Stimulated activated CD8-positive, alpha-beta memory T cell treated with anti-CD3 and anti-CD28 coated beads, Interleukin-7, amount 100 ng/mL, for 1 hour (primary cell): ENCODE results near the gene LHFPL2.

Experiments
- DNase-seq, 2 donors: peaks; one replicate each; pipeline ENCODE4 v3.0.0-alpha.2; 2020; ENCODE audit warnings: low read depth in 2 of 2

The LHFPL2 gene

GRCh38 chr5:78618303-78618702 is 30.3 kb downstream of the LHFPL2 start:
- DNase-seq = no peak

- no peak for DNase-seq
Measured at GRCh38 chr5:78615697-78616096, 32.9 kb downstream of the LHFPL2 start.

DNA sequence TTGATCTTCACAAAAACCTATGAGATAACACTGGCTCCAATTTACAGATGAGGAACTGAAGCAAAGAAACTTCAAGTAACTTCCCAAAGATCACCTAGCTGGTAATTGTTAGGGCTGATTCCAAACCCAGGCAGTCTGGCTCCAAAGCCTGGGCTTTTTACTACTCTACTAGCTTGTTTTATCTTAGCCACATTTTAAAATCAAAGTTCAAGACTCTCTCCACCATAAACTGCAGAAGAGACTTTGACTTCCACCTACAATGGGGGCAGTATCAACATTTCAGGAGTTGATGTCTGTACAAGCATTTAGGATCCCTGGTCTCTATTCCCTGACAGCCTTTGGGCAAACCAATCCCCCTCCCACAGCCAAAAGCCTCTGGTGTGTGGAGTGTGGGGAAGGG is 33.8 kb downstream of the LHFPL2 start:
- DNase-seq = no peak

DNA sequence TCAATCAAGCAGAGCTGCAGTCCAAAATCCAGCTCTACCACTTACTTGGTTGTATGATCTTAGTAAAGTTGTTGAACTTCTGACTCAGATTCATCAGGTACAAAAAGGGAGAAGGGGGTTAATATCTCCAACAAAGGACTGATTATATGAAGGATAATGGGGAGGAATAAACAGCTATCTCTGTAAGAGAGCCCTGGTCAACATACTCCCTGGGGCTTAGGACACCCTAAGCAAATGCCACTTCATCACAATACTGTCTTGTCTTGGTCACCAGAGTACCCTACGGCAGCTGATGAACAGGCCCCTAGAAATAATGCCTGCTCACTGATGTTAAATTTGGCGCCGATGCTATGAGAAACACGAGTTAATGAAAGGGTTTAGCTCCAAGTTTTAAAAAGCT is 34.8 kb downstream of the LHFPL2 start:
- no peak for DNase-seq

DNA sequence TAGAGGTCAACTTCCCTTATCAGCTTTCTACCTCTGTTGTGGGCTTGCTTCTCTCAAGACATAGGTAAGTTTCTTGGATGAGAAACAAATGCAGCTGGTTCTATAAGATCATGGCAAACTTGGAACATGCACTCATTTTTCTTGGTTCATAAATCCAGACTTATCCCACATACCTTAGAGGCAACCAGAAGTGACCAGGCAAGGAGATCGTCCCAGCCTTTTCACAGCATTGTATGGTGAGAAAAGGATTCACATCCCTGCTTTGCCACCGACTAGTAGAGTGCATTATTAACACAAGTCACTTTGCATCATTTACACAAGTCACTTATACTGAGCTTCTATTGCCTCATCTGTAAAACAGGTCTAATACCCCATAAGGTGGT is 35.4 kb downstream of the LHFPL2 start:
- DNase-seq = no peak

- no peak for DNase-seq
Measured at GRCh38 chr5:78612227-78613150, 36.1 kb downstream of the LHFPL2 start.

- no peak for DNase-seq
Measured at GRCh38 chr5:78611126-78611605, 37.4 kb downstream of the LHFPL2 start.

GRCh38 chr5:78610636-78611035 is 37.9 kb downstream of the LHFPL2 start:
- no peak for DNase-seq

- no peak for DNase-seq
Measured at GRCh38 chr5:78610163-78610583, 38.4 kb downstream of the LHFPL2 start.

DNA sequence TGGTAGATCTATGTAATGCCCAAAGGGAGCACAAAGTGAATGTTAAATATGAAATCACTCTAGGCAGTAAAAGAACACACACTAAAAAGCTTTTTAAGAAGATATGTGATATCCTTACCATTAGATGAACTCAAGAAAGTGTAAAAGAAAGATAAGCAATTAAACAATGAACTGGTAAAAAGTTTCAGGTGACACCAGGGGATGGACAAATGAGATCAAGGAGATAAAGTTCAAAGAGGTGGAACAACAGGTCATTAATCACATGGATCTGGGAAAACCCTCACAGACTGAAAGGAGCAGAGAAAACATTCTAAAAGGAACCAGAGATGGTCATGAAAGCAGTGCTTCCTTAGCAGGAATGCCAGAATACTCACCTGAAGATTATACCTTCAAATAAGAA is 40.7 kb downstream of the LHFPL2 start:
- no peak for DNase-seq

- DNase-seq = no peak
Measured at GRCh38 chr5:78606241-78606640, 42.3 kb downstream of the LHFPL2 start.

DNA sequence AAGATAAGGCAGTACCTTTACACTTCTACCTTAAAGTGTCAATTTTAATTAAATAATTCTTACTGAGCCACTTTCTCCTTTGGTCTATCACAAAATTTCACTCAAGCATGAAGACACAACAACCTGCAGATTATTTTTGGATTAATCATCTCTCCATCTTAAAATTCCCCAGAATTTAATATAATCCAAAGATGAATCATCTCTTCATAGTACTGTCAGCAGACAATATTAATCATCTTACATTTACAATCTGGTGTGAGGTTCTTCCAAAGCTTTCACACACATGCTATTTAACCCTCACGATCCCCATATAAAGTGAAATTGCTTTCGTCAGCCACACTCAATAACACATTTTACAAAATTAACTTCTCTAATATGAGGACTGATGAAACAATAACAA is 43.0 kb downstream of the LHFPL2 start:
- no peak for DNase-seq

DNA sequence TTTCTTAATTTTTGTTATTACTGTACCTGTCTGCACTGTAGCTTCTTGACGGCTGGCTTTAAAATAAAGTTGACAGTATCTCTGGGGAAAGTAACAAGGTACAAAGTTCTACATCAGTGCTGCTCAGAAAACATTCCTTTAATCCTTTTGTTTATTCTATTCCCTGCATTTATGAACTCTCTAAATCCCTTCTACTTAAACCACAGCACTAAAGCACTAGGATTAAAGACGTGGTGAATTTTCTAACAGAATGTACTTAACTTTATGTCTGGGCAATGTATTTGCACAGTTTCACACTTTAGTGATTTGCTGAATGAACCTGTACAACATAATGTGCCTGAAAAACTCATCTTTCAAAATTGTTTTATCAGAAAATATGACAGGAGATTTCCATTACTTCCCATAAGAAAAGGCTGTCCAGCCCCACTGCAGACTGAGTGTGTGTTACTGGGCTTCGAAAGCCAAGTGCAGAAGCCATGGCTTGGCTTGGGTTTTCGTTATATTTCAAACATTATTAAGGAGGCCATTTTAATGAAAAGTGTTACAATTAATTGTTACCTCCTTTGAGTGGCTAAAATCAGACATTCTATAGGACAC is 43.8 kb downstream of the LHFPL2 start:
- no peak for DNase-seq

GRCh38 chr5:78603636-78604175 is 44.9 kb downstream of the LHFPL2 start:
- DNase-seq = no peak

GRCh38 chr5:78602400-78602799 is 46.2 kb downstream of the LHFPL2 start:
- DNase-seq = no peak

DNA sequence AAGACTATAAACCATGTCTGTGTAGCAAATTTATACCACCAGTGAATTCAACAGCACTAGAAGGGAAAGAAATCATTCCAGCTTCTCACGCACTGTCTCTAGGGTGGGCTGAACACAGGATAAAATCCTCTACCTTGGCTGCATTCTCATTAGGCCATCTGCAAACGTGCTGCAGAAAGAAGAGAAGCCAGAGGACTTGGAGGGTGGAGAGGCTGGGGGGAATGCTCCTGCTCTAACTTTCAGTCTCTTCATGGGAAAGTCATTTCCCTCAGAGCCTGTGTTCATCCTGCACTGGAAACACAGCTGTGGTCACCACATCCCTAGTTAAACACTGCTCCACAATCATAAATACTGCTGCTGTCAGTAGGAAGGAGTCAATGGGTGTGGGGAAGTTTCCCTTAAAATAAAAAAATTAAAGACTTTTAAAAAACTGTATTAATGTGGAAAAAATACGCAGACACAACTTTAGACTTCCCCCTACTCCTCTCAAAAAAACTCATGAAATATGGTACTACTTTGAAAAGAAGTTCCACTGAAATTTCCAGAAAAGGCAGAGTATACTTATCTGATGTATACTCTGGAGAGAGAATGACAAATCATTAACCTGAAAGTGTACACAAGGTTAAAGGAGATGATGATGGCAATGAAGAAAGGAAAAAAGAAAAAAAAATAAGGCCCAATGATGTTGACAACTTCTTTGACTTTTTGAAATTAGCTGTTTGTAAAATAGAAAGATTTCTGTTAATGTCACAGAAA is 46.8 kb downstream of the LHFPL2 start:
- DNase-seq = no peak

GRCh38 chr5:78600687-78601414 is 47.7 kb downstream of the LHFPL2 start:
- DNase-seq = no peak

- no peak for DNase-seq
Measured at GRCh38 chr5:78598973-78599372, 49.6 kb downstream of the LHFPL2 start.

- DNase-seq = no peak
Measured at GRCh38 chr5:78597974-78598371, 50.6 kb downstream of the LHFPL2 start.

DNA sequence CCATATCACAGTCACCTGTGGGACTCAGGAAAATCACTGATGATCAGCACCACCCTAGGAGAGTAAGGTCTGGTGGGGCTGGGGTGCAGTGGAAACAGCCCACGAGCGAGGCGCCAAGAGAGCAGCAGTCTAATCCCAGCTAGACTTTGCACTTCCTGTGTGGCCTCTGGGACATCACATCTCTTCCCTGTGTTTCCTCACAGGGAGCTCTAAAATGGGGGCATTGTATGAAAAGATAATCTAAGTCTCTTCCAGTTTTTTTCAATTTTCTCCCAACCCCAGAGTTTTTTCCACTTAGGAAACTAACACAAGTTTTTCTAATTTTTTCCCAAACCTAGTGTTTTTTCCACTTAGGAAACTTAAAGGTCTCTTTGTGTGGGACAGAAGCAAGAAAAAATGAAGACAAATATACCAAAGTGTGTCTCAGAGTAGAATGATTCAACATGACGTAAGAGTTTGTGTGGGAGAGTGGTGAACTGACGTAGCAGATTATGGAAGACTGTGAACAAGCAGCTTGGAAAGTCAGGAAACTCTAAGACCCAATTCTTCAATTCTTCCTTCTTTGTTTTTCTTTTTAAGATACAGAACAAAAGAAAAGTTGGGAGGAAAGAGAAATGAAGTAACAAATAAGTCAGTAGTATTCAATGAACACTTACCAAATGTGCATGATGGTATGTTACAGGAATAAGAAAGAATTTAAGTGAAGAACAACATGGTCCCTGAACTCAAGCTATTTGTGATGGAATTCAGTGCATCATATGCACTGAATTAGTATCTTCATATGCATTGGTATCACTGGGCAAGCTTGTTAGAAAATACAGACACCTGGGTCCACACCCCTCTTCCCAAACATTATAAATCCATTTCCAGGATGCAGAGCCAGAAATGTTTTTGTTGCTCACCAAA is 51.3 kb downstream of the LHFPL2 start:
- no peak for DNase-seq
